ENCODE measurements around the gene KNCN.

DNA sequence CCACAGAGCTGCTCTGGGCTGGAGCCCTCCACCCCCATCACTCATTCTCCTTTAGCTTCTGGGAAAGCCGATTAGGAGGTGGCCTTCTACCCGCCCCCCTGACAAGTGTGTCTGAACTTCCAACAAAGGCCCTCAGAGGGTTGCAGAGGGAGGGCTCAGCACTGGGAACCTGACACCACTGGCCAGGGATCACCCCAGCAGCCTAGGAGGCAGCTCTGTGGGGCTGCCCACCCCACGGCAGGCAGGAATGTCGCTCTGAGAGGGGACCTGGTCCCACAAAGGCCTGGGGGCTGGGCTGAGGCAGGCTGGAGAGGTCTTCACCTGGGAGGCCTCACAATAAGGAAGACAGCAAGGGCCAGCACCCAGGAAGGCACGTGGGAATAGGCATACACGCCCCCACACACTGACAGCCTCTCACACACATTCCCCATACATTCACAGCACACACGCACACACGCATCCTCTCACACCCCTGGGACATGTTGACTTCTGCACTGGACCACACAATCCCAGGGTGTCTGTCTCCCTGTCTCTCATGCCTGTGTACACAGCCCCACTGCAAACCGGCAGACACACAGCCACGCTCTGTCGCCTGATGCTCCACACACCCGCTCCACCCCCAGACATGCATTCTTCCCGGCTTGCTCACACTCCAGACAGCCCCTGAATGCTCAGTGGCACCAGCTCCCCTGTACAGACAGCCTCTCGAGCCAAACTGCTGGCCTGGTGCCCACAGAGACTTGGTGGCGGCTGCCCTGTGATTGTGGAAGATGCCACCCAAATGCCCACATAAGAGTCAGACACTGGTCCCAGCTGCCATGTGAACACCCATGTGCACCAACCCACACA, 31.2 kb downstream of the KNCN start:
- no peak for TF ChIP-seq CTCF (IDR thresholded peaks at IDR 0.05; ENCODE audit: low read depth, low read length, poor library complexity, severe bottlenecking)
- no peak for TF ChIP-seq EZH2phosphoT487 (IDR thresholded peaks at IDR 0.05; ENCODE audit: borderline replicate concordance, low read length)
